Measurements from ENCODE around the gene BTBD2. TPM values are rescaled to one million over a fixed set of nuclear protein-coding genes. Genes with fewer than 3 reads are reported as not detected.

Gene BTBD2
- total and polyA plus RNA-seq, 2 of the 8 experiments (the other 6 are each of a cell fraction or from before 2014, with no cell fraction given), result 91.7 to 92.3 TPM

GRCh38 chr19:2055931-2056836, 40.7 kb upstream of the BTBD2 start:
- Histone ChIP-seq H2AK5ac (ENCODE audit: low read depth, low read length) (no peak overlapping the region), H2BK20ac (ENCODE audit: low read length) (0 out of 2 replicates have a peak overlapping the region, but pooled peaks have one; percentile 61), H3K56ac (replicated peaks; ENCODE audit: insufficient read length, low read depth, low read length) (no peak overlapping the region), H3K4me2 (ENCODE audit: insufficient read depth in 1 of 2, low read depth in 2 of 2, low read length in 2 of 2) (peak overlapping the region in 1 of 2 experiments; percentile 29; a peak in 1 of 4 replicates), H3K4ac (replicated peaks; ENCODE audit: insufficient read length, low read depth, low read length) (no peak overlapping the region), H4K20me1 (replicated peaks in 1 of 2; ENCODE audit: control insufficient read depth in 1 of 2, insufficient read depth in 2 of 2, low read length in 2 of 2) (no peaks in the 10 kb centered on the region), H3K27me3 (replicated peaks in 1 of 4; ENCODE audit: control insufficient read depth in 3 of 4, extremely low read depth in 1 of 4, insufficient read depth in 3 of 4, low read length in 3 of 4) (no peaks in the 10 kb centered on the region), H3K23ac (ENCODE audit: insufficient read length) (no peak overlapping the region), H3K79me1 (ENCODE audit: low read depth, low read length) (no peaks in the 10 kb centered on the region), H2BK12ac (ENCODE audit: low read depth, low read length) (peak overlapping the region; percentile 85; the same call in 1 of the 2 replicates), H4K91ac (replicated peaks; ENCODE audit: insufficient read length, low read length) (no peak overlapping the region), H3K79me2 (ENCODE audit: control insufficient read depth in 1 of 2, insufficient read depth in 2 of 2, low read length in 2 of 2) (no peaks in the 10 kb centered on the region), H3K23me2 (ENCODE audit: low read depth, low read length) (peaks cover 2% of the 10 kb centered on the region; the same call in 1 of the 2 replicates), H3K9ac (replicated peaks in 1 of 4; ENCODE audit: extremely low read depth in 1 of 4, low read depth in 3 of 4, low read length in 3 of 4) (no peak overlapping the region), H4K5ac (ENCODE audit: insufficient read length, low read depth, low read length) (no peak overlapping the region), H3K9me3 (ENCODE audit: insufficient read depth in 2 of 2, low read depth in 1 of 2, low read length in 1 of 2) (no peaks in the 10 kb centered on the region), H2BK5ac (ENCODE audit: low read depth, low read length) (peak overlapping the region; percentile 89; the same call in 1 of the 2 replicates), H3K4me1 (replicated peaks in 1 of 4; ENCODE audit: control insufficient read depth in 3 of 4, insufficient read depth in 4 of 4, low read length in 3 of 4) (peaks cover 4 to 22% (median 18%) of the 10 kb centered on the region in 4 experiments), H3K18ac (ENCODE audit: extremely low read depth, low read length) (peak overlapping the region; percentile 71; the same call in 1 of the 2 replicates), H3K4me3 (ENCODE audit: extremely low read depth in 1 of 4, insufficient read depth in 2 of 4, low read depth in 3 of 4, low read length in 4 of 4) (no peak overlapping the region), H3K36me3 (ENCODE audit: control insufficient read depth in 2 of 4, insufficient read depth in 4 of 4, low read length in 3 of 4) (no peaks in the 10 kb centered on the region), H3K27ac (ENCODE audit: low read depth, low read length) (no peak overlapping the region; the same call in 1 of the 2 replicates), H2BK120ac (replicated peaks; ENCODE audit: low read depth, low read length) (no peak overlapping the region), H2BK15ac (ENCODE audit: low read length) (no peak overlapping the region; the same call in 1 of the 2 replicates), H4K8ac (ENCODE audit: extremely low read depth, insufficient read depth, low read length) (0 out of 2 replicates have a peak overlapping the region, but pooled peaks have one; percentile 64), H2AFZ (ENCODE audit: low read length) (0 out of 2 replicates have a peak overlapping the region, but pooled peaks have one; percentile 26), H3K14ac (ENCODE audit: insufficient read length) (no peak overlapping the region)
- TF ChIP-seq POLR2A (IDR thresholded peaks at IDR 0.05; ENCODE audit: control extremely low read depth in 1 of 2, low read depth in 2 of 2, low read length in 2 of 2) (peak in 1 of 2 experiments; percentile 31; a peak in 1 of 3 replicates), SIN3A (conservative IDR thresholded peaks at IDR 0.05 in 1 of 2, IDR thresholded peaks at IDR 0.05 in 1 of 2; ENCODE audit: low read depth in 1 of 2, low read length in 2 of 2) (peak in 1 of 2 experiments; percentile 56; a peak in 1 of 4 replicates), TEAD4 (IDR thresholded peaks at IDR 0.05; ENCODE audit: low read depth, low read length) (no peak)
- ChIA-PET POLR2A (ENCODE audit: partially characterized antibody) (interaction anchor here (0.8 to 22.2 kb wide), 3 partner anchors 10 to 150 kb away, joined by 5 to 524 read pairs (median 7); no protein-coding TSS in a partner anchor), CTCF (ENCODE audit: partially characterized antibody) (interaction anchor here (0.6 to 3.2 kb wide), 3 partner anchors 13 to 165 kb away, joined by 3 to 16 read pairs (median 5); no protein-coding TSS in a partner anchor)
- 72% methylated on average over 9 of the region's 22 CpGs; no CpG with 5 or more reads in 1 of the 2 experiments for WGBS, 2 experiments (ENCODE audit: extremely low coverage in 1 of 2, insufficient coverage in 1 of 2, insufficient read length in 1 of 2, insufficient replicate concordance in 2 of 2, low coverage in 1 of 2, low lambda C conversion rate in 2 of 2, missing lambda C conversion rate in 1 of 2)
- no peak for FAIRE-seq
- DNase-seq (ENCODE audit: low read depth in 1 of 2, low spot score in 2 of 2), result peak in 1 of 2 experiments; percentile 62
